Uterus (tissue), 4 donors: ENCODE results near the gene MINDY4. TPM values are rescaled to one million over a fixed set of nuclear protein-coding genes. Genes with fewer than 3 reads are reported as not detected.

ENCODE experiments used
- DNase-seq, 2 donors: peaks; one replicate each; pipeline ENCODE4 v3.0.0-alpha.2; 2019 to 2020
- H3K27ac ChIP-seq, 2 donors: fragments of 200-600 bp; sonication (generic); 1 replicate in 1 of 2; 2 replicates in 1 of 2; pipeline ENCODE4 v1.5.1; 2016 to 2018
- H3K27me3 ChIP-seq, 2 donors: fragments of 200-600 bp; sonication (generic); one replicate each; pipeline ENCODE4 v1.5.1; 2018 to 2019; ENCODE audit warnings: control low read depth in 1 of 2
- H3K36me3 ChIP-seq, 2 donors: fragments of 200-600 bp; sonication (generic); one replicate each; pipeline ENCODE4 v1.5.1; 2019; ENCODE audit warnings: control low read depth in 1 of 2
- H3K4me1 ChIP-seq, 2 donors: fragments of 200-600 bp; sonication (generic); one replicate each; pipeline ENCODE4 v1.5.1; 2018 to 2019; ENCODE audit warnings: control low read depth in 1 of 2
- H3K4me3 ChIP-seq, 2 donors: fragments of 200-600 bp; sonication (generic); 1 replicate in 1 of 2; 2 replicates in 1 of 2; pipeline ENCODE4 v1.5.1; 2018 to 2019; ENCODE audit warnings: mild to moderate bottlenecking in 1 of 2
- H3K9me3 ChIP-seq, 2 donors: fragments of 200-600 bp; sonication (generic); one replicate each; pipeline ENCODE4 v1.5.1; 2019; ENCODE audit warnings: control low read depth in 1 of 2
- POLR2A ChIP-seq, 2 donors: fragments of 450-650 bp; IDR thresholded peaks; one replicate each; pipeline ENCODE4 v1.6.1; 2016; ENCODE audit warnings: antibody characterized with exemption in 2 of 2, mild to moderate bottlenecking in 1 of 2, moderate library complexity in 1 of 2
- intact Hi-C: fragments of 100-400 bp; cut with DNase I; formaldehyde crosslinking; loops from one replicate; pipeline ENCODE4 v1.15.1; 2023; ENCODE audit warnings: low total_unique reads
- total RNA-seq, 4 donors: library from RNA; depleted of rRNA in 3 of 4; stranded (reverse); fragments of >200 nt in 3 of 4; gene quantifications; one replicate each; pipeline versions ENCODE4 v1.1.0 to v1.2.4, GENCODE V29; 2014 to 2023
- TF ChIP-seq, protein P1 (sequence below), 4 experiments: fragments of 200-600 bp in 2 of 4; fragments of 450-650 bp in 2 of 4; sonication (generic) in 2 of 4; IDR thresholded peaks; one replicate each; pipeline ENCODE4 v1.5.1; 2016 to 2019; ENCODE audit warnings: antibody characterized with exemption in 4 of 4, mild to moderate bottlenecking in 2 of 4, moderate library complexity in 1 of 4
- donor health status: DM: yes; HTN: yes; CAD: no.

MINDY4 gene
- total RNA-seq, 4 donors from 2014 or later = 14.7 to 23.8 (median 16.9) TPM

DNA sequence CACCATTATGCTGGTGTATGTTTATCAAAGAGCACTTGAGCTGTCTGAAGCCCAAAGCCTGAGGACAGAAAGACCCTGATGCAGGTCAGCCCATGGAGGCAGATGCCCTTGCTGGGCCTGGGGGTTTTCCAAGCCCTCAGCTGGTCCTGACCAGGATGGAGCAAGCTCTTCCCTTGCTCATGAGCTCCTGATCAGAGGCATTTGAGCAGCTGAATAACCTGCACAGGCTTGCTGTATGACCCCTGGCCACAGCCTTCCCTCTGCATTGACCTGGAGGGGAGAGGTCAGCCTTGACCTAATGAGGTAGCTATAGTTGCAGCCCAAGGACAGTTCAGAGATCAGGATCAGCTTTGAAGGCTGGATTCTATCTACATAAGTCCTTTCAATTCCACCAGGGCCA is 153.4 kb downstream of the MINDY4 start:
- Histone ChIP-seq H3K9me3 (no peaks in the 10 kb centered on the region), H3K36me3 (no peaks in the 10 kb centered on the region), H3K4me3 (no peak overlapping the region), H3K27ac (no peak overlapping the region), H3K27me3 (no peaks in the 10 kb centered on the region), H3K4me1 (peaks cover 0 to 6% of the 10 kb centered on the region in 2 donors)
- intact Hi-C loops = no loop called here
- TF ChIP-seq POLR2A (IDR thresholded peaks at IDR 0.05) = no peak
- TF ChIP-seq, protein P1, sequence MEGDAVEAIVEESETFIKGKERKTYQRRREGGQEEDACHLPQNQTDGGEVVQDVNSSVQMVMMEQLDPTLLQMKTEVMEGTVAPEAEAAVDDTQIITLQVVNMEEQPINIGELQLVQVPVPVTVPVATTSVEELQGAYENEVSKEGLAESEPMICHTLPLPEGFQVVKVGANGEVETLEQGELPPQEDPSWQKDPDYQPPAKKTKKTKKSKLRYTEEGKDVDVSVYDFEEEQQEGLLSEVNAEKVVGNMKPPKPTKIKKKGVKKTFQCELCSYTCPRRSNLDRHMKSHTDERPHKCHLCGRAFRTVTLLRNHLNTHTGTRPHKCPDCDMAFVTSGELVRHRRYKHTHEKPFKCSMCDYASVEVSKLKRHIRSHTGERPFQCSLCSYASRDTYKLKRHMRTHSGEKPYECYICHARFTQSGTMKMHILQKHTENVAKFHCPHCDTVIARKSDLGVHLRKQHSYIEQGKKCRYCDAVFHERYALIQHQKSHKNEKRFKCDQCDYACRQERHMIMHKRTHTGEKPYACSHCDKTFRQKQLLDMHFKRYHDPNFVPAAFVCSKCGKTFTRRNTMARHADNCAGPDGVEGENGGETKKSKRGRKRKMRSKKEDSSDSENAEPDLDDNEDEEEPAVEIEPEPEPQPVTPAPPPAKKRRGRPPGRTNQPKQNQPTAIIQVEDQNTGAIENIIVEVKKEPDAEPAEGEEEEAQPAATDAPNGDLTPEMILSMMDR (IDR thresholded peaks at IDR 0.05) = no peak
- DNase-seq = no peak

DNA sequence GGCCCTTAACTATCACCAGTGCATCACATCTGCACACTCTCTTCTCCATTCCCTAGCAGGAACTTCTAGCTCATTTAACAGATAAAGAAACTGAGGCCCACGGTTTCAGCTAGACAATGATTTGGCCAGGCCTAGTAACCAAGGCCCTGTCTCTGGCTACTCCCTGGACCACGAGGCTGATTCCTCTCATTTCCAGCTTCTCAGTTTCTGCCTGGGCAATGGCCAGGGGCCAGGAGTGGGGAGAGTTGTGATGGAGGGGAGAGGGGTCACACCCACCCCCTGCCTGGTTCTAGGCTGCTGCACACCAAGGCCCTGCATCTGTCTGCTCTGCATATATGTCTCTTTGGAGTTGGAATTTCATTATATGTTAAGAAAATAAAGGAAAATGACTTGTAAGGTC is 153.9 kb downstream of the MINDY4 start:
- Histone ChIP-seq H3K4me1 (peaks cover 0 to 6% of the 10 kb centered on the region in 2 donors), H3K4me3 (no peak overlapping the region), H3K27me3 (no peaks in the 10 kb centered on the region), H3K9me3 (no peaks in the 10 kb centered on the region), H3K27ac (no peak overlapping the region), H3K36me3 (no peaks in the 10 kb centered on the region)
- no peak for DNase-seq
- intact Hi-C loops = no loop called here
- TF ChIP-seq, protein P1 (IDR thresholded peaks at IDR 0.05) = no peak
- no peak for TF ChIP-seq POLR2A (IDR thresholded peaks at IDR 0.05)

DNA sequence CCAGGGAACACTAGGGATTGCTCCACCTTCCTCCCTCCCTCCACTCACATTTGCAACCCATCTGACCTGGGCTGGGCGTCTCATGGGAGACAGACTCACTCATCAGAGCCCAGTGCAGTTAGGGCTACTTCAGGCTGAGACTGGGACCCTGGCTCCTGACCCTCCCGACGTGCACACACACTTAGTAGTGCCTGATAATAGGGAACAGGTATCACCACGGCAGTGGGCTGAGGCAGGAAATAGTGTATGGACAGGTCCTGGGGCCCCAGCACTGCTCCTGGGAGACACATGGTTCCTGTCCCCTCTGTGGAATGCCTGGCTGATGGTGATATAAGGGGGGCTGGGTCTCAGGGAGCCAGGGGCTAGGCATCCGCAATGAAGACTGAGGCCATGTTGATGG is 154.7 kb downstream of the MINDY4 start:
- intact Hi-C loops = no loop called here
- no peak overlapping the region for H3K4me3 ChIP-seq
- TF ChIP-seq, protein P1 (IDR thresholded peaks at IDR 0.05) = no peak
- TF ChIP-seq POLR2A (IDR thresholded peaks at IDR 0.05) = no peak
- H3K4me1 ChIP-seq = peaks cover 0 to 1% of the 10 kb centered on the region in 2 donors
- no peaks in the 10 kb centered on the region for H3K9me3 ChIP-seq
- no peak overlapping the region for H3K27ac ChIP-seq
- H3K27me3 ChIP-seq = no peaks in the 10 kb centered on the region
- no peaks in the 10 kb centered on the region for H3K36me3 ChIP-seq
- DNase-seq = peak in 1 of 2 donors; percentile 10

DNA sequence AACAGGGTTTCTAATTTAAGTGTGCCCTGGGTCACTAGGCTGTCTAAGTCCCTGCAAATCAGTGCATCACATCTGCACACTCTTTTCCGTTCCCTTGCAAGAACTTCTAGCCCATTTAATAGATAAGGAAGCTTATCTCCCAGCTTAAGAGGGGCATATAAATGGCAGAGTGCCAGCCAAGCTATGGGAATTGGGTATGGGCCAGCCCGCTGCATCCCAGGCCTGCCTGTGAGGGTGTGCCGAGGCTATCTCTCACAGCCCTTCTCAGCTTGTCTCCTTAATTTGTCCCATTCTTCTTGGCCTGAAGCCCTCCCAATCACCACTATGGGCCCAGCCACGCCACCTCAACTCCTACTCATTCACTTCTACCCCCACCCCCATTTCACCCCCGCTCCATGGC is 155.1 kb downstream of the MINDY4 start:
- H3K9me3 ChIP-seq = no peaks in the 10 kb centered on the region
- intact Hi-C loops = no loop called here
- H3K4me3 ChIP-seq = no peak overlapping the region
- H3K27me3 ChIP-seq = no peaks in the 10 kb centered on the region
- H3K4me1 ChIP-seq = no peaks in the 10 kb centered on the region
- no peaks in the 10 kb centered on the region for H3K36me3 ChIP-seq
- H3K27ac ChIP-seq = no peak overlapping the region
- TF ChIP-seq, protein P1 (IDR thresholded peaks at IDR 0.05) = no peak
- TF ChIP-seq POLR2A (IDR thresholded peaks at IDR 0.05) = no peak
- DNase-seq = peak in 1 of 2 donors; percentile 14

DNA sequence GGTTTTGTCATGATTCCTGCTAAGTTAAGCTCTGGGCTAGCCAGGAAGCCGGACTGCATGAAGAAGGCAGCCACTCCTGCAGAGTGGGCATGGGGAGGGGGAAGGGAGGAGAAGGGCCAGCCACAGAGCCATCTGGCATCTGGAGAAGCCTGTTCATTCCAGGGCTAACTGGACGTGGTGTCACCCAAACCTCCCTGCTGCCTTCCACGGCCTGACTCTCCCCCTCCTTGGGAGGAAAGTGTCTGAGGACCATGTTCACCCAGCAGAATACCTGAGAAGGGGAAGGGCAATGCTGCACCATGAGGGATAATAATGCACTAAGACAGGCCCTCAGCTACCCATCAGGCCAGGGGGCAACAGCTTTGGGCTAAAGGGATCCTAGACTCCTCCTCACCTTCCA is 155.8 kb downstream of the MINDY4 start:
- TF ChIP-seq, protein P1 (IDR thresholded peaks at IDR 0.05) = no peak
- no peak for TF ChIP-seq POLR2A (IDR thresholded peaks at IDR 0.05)
- Histone ChIP-seq H3K36me3 (no peaks in the 10 kb centered on the region), H3K4me3 (no peak overlapping the region), H3K9me3 (no peaks in the 10 kb centered on the region), H3K27me3 (no peaks in the 10 kb centered on the region), H3K4me1 (no peaks in the 10 kb centered on the region), H3K27ac (no peak overlapping the region)
- no peak for DNase-seq
- intact Hi-C loops = no loop called here
